Measurements from ENCODE around the gene DYNLT4. TPM values are rescaled to one million over a fixed set of nuclear protein-coding genes. Genes with fewer than 3 reads are reported as not detected.
A peak's percentile ranks its signal among the peaks of the same experiment; 100 is the strongest.

The DYNLT4 gene
- total and polyA plus RNA-seq, 2 of the 8 experiments (the other 6 are each of a cell fraction or from before 2014, with no cell fraction given): 0.29 TPM; not detected in 1

DNA sequence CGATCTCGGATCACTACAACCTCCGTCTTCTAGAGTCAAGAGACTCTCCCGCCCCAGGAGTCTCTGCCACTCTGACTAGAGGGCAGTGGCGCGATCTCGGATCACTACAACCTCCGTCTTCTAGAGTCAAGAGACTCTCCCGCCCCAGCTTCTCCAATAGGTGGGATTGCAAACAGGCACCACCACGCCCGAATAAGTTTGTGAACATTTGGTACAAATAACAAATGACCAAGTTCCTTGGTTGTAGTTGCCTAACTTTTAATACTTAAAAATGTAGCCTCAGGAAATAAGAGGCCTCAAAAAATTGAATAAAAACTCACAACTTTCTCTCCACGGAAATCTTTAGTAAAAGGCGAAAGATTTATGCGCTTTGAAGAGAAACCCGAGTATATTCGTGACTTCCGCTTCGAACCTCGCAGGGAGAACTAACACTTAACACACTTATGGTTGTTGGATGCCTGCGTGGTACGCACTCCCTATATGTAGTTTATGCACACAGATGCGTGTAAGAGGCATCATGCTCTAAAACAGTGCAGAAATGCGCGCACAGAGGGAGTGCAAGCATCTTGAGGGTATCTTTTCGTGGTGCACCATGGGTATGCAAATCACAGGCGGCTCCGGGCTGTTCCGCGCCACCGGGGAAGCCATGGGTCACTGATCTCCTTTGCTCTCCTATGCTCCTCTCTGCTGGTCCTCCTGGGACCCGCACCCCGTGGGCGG lies 12.6 kb upstream of the DYNLT4 start (continued):
- TF ChIP-seq NRF1 (IDR thresholded peaks at IDR 0.05; ENCODE audit: low read depth, low read length) (no peak), CBX8 (IDR thresholded peaks at IDR 0.05; ENCODE audit: borderline replicate concordance, low read depth, low read length) (no peak), HDAC6 (IDR thresholded peaks at IDR 0.05; ENCODE audit: low read depth, low read length) (no peak), SIRT6 (IDR thresholded peaks at IDR 0.05; ENCODE audit: low read length) (no peak), TAF7 (optimal IDR thresholded peaks at IDR 0.05; ENCODE audit: borderline replicate concordance, low read depth, low read length) (peak; percentile 100), ATF2 (IDR thresholded peaks at IDR 0.05; ENCODE audit: low read length) (peak; percentile 99), CHD2 (IDR thresholded peaks at IDR 0.05; ENCODE audit: low read length) (peak; percentile 64; the same call in 1 of the 2 replicates), CTBP2 (IDR thresholded peaks at IDR 0.05; ENCODE audit: borderline replicate concordance, insufficient read depth, insufficient read length, low read length) (no peak), BRCA1 (IDR thresholded peaks at IDR 0.05; ENCODE audit: low read depth, low read length) (no peak; the same call in 1 of the 2 replicates), JUN (IDR thresholded peaks at IDR 0.05; ENCODE audit: low read depth, low read length) (no peak), SIX5 (IDR thresholded peaks at IDR 0.05; ENCODE audit: low read depth, low read length) (no peak), E2F6 (IDR thresholded peaks at IDR 0.05) (no peak; the same call in 1 of the 2 replicates), RXRA (IDR thresholded peaks at IDR 0.05; ENCODE audit: insufficient read depth, low read depth, low read length) (no peak), GABPA (IDR thresholded peaks at IDR 0.05; ENCODE audit: borderline replicate concordance, insufficient read depth, low read length) (no peak; the same call in 1 of the 2 replicates), BACH1 (IDR thresholded peaks at IDR 0.05; ENCODE audit: low read length) (no peak), MAFK (IDR thresholded peaks at IDR 0.05; ENCODE audit: low read depth, low read length) (no peak), ZNF274 (IDR thresholded peaks at IDR 0.05; ENCODE audit: borderline replicate concordance, extremely low read depth, low read length) (no peak), TEAD4 (IDR thresholded peaks at IDR 0.05; ENCODE audit: low read depth, low read length) (peak; percentile 82), POLR2A (IDR thresholded peaks at IDR 0.05; ENCODE audit: control extremely low read depth in 1 of 2, low read depth in 2 of 2, low read length in 2 of 2) (peak; percentile 99 to 100), BCL11A (IDR thresholded peaks at IDR 0.05; ENCODE audit: low read depth in 2 of 2, low read length in 2 of 2) (peak in 1 of 2 experiments; percentile 77), SRF (IDR thresholded peaks at IDR 0.05; ENCODE audit: low read depth, low read length) (no peak), ASH2L (IDR thresholded peaks at IDR 0.05; ENCODE audit: low read length) (peak; percentile 52)
- TF ChIP-seq, protein P1, sequence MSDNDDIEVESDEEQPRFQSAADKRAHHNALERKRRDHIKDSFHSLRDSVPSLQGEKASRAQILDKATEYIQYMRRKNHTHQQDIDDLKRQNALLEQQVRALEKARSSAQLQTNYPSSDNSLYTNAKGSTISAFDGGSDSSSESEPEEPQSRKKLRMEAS (IDR thresholded peaks at IDR 0.05): peak; percentile 35; the same call in 1 of the 2 replicates
